HG03575 (cell line): ENCODE results near the gene CCSER2.
A peak's percentile ranks its signal among the peaks of the same experiment; 100 is the strongest.

ENCODE experiments used
- ATAC-seq: cut with Tn5 transposase; IDR thresholded peaks from one replicate; pipeline ENCODE4 v1.9.1; 2021; ENCODE audit not compliant: unreplicated experiment, insufficient number of reproducible peaks, low FRiP score; ENCODE audit errors: extremely low read depth

CCSER2 gene

DNA sequence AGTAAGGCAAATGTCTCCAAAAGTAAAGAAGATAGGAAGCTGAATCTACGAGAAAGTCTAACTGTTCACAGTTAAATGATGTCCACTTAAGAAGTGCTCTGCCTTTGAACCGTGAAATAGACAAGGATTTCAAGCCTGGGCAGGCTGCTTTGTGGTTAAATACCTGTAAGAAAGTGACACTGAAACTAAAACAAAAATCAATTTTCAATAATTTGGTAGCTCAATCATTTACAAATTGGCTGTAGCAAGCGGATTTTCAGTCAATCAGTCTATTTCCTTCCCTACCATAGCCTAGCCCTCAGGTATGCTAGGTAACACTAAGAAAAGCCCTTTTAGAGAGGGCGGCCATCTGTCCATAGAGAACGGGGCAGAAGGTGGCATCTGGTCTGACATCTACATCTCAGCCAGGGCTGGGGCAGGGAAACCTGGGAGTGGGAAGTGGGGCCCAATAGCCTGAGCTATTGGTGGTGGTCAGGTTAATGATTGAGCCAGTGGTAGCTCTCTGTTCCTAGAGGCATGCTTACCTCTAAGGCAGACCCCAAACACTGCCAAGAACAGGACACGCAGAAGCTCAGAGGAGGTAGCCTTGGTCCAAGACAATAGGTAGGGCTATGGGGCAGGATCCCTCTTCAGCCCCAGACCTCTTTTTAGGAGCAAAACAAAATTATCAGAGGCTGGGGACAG, 223.2 kb downstream of the CCSER2 start:
- ATAC-seq, result no peak

DNA sequence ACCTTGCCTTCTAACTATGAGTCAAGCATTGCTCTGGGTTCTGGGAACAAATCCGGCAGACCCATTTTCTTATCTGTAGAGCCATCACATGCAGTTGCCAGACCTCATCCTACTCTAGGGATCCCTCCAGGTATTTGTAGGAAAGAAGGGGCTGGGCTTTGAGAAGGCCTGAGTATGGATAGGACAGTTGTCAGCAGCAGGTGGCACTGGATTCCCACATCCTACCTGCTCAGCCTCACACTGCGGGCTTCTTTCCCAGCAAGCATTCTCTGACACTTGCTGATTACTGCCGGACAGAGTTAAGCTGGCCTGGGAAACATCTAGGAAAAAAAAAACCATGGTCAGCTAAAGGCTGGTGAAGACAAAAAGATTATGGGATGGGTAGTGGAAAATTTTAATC, 224.1 kb downstream of the CCSER2 start:
- ATAC-seq, result no peak

DNA sequence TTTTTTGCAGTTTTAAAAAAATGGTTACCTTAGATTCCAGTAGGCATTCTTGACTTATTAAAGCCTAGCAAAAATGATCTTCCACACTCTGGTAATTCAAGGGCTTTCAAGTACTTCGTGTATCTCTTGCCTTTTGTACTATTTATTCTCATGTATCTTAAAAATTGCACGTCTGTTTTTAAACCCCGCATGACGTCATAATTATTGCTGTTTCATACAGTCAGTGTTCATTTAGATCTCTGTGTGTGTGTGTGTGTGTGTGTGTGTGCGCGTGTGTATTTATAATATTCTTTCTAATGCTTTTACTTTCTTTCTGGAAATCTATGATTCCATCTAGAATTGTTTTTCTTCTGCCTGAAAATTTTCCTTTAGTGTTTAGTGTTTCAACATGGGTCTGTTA, 234.2 kb downstream of the CCSER2 start:
- ATAC-seq, result no peak

DNA sequence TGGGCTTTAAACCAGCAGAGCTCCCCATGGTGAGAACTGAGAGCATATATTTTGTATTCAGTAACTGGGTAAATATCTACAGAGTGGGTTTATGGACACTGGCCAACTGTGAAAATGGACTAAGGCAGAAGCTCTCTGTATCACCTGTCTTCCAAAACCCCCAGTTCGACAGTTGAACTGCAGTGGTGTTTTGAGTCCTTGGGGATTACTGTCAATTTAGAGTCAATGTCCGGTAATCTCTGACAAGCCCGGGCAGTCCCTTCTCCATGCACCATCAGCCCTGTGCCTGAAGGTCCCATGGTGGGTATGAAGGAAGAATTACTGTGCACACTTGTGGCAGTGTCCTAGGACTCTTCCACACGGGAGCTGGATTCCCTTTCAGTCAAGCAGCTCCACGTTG, 235.0 kb downstream of the CCSER2 start:
- ATAC-seq, result peak; percentile 45

DNA sequence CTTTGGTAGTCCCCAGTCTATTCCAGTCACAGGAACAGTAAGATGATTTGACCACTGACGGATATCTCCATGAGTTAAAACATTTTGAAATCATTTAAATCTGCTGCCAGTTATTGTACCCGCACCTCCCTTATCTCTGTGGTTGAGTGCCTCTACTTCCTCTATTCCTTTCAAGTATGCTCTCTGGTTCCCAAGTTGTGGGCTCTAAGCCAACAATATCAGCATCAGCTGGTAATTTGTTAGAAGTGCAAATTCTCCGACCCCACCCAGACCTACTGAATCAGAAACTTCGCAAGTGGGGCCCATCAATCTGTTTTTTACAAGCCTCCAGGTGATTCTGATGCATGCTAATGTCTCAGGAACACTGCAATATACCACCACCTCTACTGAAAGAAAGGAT, 235.5 kb downstream of the CCSER2 start:
- ATAC-seq, result peak; percentile 20

DNA sequence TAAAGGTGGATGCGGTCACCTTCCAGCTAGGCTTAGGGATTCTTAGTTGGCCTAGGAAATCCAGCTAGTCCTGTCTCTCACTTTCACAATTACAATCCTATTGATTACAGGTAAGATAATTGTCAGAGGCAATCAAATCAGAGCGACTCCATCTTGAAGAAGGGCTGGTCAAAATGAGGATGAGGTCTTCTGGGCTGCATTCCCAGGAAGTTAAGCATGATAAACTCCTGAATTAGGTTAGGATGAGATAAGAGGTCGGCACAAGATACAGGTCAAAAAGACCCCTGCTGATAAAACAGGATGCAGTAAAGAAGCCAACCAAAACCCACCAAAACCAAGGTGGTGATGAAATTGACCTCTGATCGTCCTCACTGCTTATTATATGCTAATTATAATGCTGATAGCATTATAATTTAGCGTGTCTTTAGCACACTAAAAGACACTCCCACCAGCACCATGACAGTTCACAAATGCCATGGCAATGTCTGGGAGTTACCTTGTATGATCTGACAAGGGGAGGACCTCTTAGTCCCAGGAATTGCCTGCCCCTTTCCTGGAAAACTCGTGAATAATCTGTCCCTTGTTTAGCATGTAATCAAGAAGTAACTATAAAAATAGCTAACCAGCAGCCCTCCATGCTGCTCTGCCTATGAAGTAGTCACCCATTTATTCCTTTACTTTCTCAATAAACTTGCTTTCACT, 237.6 kb downstream of the CCSER2 start:
- ATAC-seq, result no peak

DNA sequence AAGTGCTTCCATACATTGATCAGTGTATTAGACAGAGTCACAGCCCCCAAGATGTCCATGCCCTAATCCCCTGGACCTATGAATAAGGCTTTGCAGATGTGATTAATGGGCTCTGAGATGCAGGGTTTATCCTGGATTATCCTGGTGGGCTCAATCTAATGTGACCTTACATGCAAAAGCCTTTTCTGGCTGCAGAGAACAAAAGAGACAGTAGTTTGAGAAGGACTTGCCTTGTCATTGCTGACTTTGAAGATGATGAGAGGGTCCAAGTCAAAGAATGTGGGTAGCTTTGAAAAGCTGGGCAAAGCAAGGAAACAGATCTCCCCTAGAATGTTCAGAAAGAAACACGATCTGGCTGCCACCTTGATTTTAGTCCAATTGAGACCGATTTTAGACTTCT, 238.7 kb downstream of the CCSER2 start:
- ATAC-seq, result no peak
